GM12878 (cell line): Measurements from ENCODE around the gene FAM227A. TPM values are rescaled to one million over a fixed set of nuclear protein-coding genes. Genes with fewer than 3 reads are reported as not detected.

ENCODE experiments used
- ATAC-seq: fragments of 200-7000 bp; cut with Tn5 transposase; 3 replicates; pipeline ENCODE4 v1.9.1; 2020; ENCODE audit warnings: mild to moderate bottlenecking, moderate library complexity
- BruUV-seq: library from RNA; stranded (reverse); fragments of 400-500 nt; replicated peaks from 2 replicates; lab custom pipeline; 2021; lab: Mats Ljungman, UMichigan
- CTCF ChIA-PET: fragments of 300-600 bp; sonication (Branson Sonifier 250); formaldehyde crosslinking; extraction: SDS; loops from one replicate; lab custom pipeline; 2021; ENCODE audit warnings: inconsistent platforms; lab: Yijun Ruan, JAX
- POLR2A ChIA-PET: fragments of 350-600 bp; formaldehyde crosslinking; extraction: SDS; loops from one replicate; lab custom pipeline; 2021; ENCODE audit warnings: inconsistent platforms; lab: Charles Lee
- RAD21 ChIA-PET: fragments of 300-600 bp; sonication (Branson Sonifier 250); formaldehyde crosslinking; loops from one replicate; lab custom pipeline; 2023; ENCODE audit warnings: antibody characterized with exemption; ENCODE audit not compliant: unreplicated experiment; lab: Charles Lee
- SMC1A ChIA-PET: fragments of 300-600 bp; sonication (Branson Sonifier 250); formaldehyde crosslinking; loops from one replicate; lab custom pipeline; 2023; ENCODE audit not compliant: unreplicated experiment, uncharacterized antibody; lab: Charles Lee
- DNase-seq: peaks from one replicate; pipeline ENCODE4 v3.0.0-alpha.2; 2011; ENCODE audit warnings: low read depth, low spot score
- FAIRE-seq: peaks from 3 replicates; lab custom pipeline; 2011; peaks lifted over from hg19 to GRCh38; lab: Jason Lieb, UNC
- H2AFZ ChIP-seq: 2 replicates; pipeline ENCODE4 v1.6.0; 2011; ENCODE audit warnings: low read depth, low read length, control low read depth; ENCODE audit not compliant: control insufficient read depth
- H3K27ac ChIP-seq: 2 replicates; pipeline ENCODE4 v1.5.1; 2011; ENCODE audit warnings: control low read depth; ENCODE audit not compliant: control insufficient read depth, insufficient read depth
- H3K27me3 ChIP-seq, 2 experiments: replicated peaks in 1 of 2; 2 replicates each; pipeline versions ENCODE4 v1.6.0 to v1.6.1; 2011; ENCODE audit warnings: low read length in 1 of 2; ENCODE audit not compliant: control insufficient read depth in 2 of 2, insufficient read depth in 2 of 2
- H3K36me3 ChIP-seq, 2 experiments: 2 replicates each; pipeline ENCODE4 v1.5.1; 2011; ENCODE audit warnings: low read length in 1 of 2; ENCODE audit not compliant: control insufficient read depth in 2 of 2, insufficient read depth in 2 of 2
- H3K4me1 ChIP-seq: 2 replicates; pipeline ENCODE4 v1.6.1; 2011; ENCODE audit warnings: mild to moderate bottlenecking, low read length, moderate library complexity, mixed read lengths; ENCODE audit not compliant: control insufficient read depth, insufficient read depth
- H3K4me2 ChIP-seq: 2 replicates; pipeline ENCODE4 v1.6.0; 2011; ENCODE audit warnings: control low read depth; ENCODE audit not compliant: control insufficient read depth, insufficient read depth
- H3K4me3 ChIP-seq: fragments of 200-600 bp; sonication (generic); 2 replicates; pipeline ENCODE4 v1.5.1; 2016
- H3K79me2 ChIP-seq: 2 replicates; pipeline ENCODE4 v1.6.0; 2011; ENCODE audit warnings: low read length; ENCODE audit not compliant: control insufficient read depth, insufficient read depth
- H3K9ac ChIP-seq: 2 replicates; pipeline ENCODE4 v1.8.0; 2011; ENCODE audit warnings: low read length, control low read depth, mixed read lengths; ENCODE audit not compliant: control insufficient read depth, insufficient read depth
- H3K9me3 ChIP-seq: replicated peaks from 3 replicates; pipeline ENCODE4 v1.5.1; 2011; ENCODE audit warnings: mild to moderate bottlenecking, low read length; ENCODE audit not compliant: control insufficient read depth, insufficient read depth
- H4K20me1 ChIP-seq: 2 replicates; pipeline ENCODE4 v1.6.0; 2011; ENCODE audit not compliant: control insufficient read depth, insufficient read depth
- CHD4 ChIP-seq: fragments of 200-600 bp; sonication (generic); IDR thresholded peaks from 2 replicates; pipeline ENCODE4 v1.6.1; 2016; ENCODE audit warnings: mild to moderate bottlenecking
- IKZF1 ChIP-seq: fragments of 450-650 bp; conservative IDR thresholded peaks from 2 replicates; pipeline ENCODE4 v1.6.1; 2017; ENCODE audit warnings: antibody characterized with exemption, mild to moderate bottlenecking
- JUNB ChIP-seq: IDR thresholded peaks from 2 replicates; pipeline ENCODE4 v1.6.1; 2016; ENCODE audit warnings: antibody characterized with exemption, mild to moderate bottlenecking
- NFYB ChIP-seq: IDR thresholded peaks from 2 replicates; pipeline ENCODE4 v1.6.1; 2011; ENCODE audit warnings: low read depth, mild to moderate bottlenecking, low read length, improper control_type of control experiment, moderate library complexity; ENCODE audit not compliant: insufficient read depth
- TCF3 ChIP-seq: IDR thresholded peaks from 2 replicates; pipeline ENCODE4 v1.6.1; 2012; ENCODE audit warnings: low read depth, mild to moderate bottlenecking, low read length, borderline replicate concordance; ENCODE audit not compliant: insufficient read depth
- WGBS: methylation state at CpG from one replicate; pipeline ENCODE4 v1.1.6; 2016; ENCODE audit warnings: low lambda C conversion rate; ENCODE audit not compliant: insufficient replicate concordance, insufficient coverage; ENCODE audit errors: missing lambda C conversion rate; 5-methylcytosine and 5-hydroxymethylcytosine counted together
- in situ Hi-C: fragments of 300-500 bp; cut with MboI; formaldehyde crosslinking; loops from 9 replicates; pipeline ENCODE4 v1.14.3; 2018; ENCODE audit warnings: mixed read lengths
- intact Hi-C: fragments of 100-400 bp; cut with micrococcal nuclease; formaldehyde crosslinking; loops from one replicate; pipeline ENCODE4 v1.14.2; 2022; ENCODE audit not compliant: unreplicated experiment
- polyA plus RNA-seq, 11 experiments: library from polyadenylated mRNA; depleted of rRNA in 4 of 11; unstranded in 6 of 11; stranded (reverse) in 5 of 11; fragments of >200 nt; fragmentation: Nextera tagmentation in 4 of 11; fragmentation: Illumina TruSeq in 1 of 11; extraction: Ambion mirVana in 4 of 11; extraction: Trizol in 1 of 11; gene quantifications; 1 replicate in 1 of 11; 2 replicates in 10 of 11; pipeline versions ENCODE4 v1.2.1 to v1.2.3, GENCODE V29; 2011 to 2016; ENCODE audit warnings: inconsistent platforms in 2 of 11, missing spikeins in 2 of 11, low read depth in 1 of 11
- total RNA-seq, 4 experiments: library from RNA; depleted of rRNA in 3 of 4; stranded (reverse); fragments of >200 nt in 3 of 4; fragmentation: Illumina TruSeq in 1 of 4; extraction: Trizol in 1 of 4; gene quantifications; 2 replicates each; pipeline versions ENCODE4 v1.2.1 to v1.2.3, GENCODE V29; 2013 to 2021

Gene FAM227A
- total and polyA plus RNA-seq, 10 of the 15 experiments (the other 5 are each of a cell fraction or from before 2014, with no cell fraction given), result 0.02 to 0.59 (median 0.25) TPM

- intact Hi-C loops, result no loop called here
- ChIA-PET POLR2A (interaction anchor here (0.5 to 0.8 kb wide), 2 partner anchors 65 to 673 kb away, joined by 3 to 7 read pairs; no protein-coding TSS in a partner anchor), SMC1A (interaction anchor here (1.6 kb wide), 1 partner anchor 515 kb away, joined by 5 read pairs; no protein-coding TSS in a partner anchor), RAD21 (no interaction called here), CTCF (interaction anchor here (0.5 to 2.0 kb wide), 4 partner anchors 9 to 516 kb away, joined by 3 to 13 read pairs (median 6); no protein-coding TSS in a partner anchor)
- BruUV-seq, result no TSS peak
- in situ Hi-C loops, result no loop called here
- H3K27ac ChIP-seq, result no peak overlapping the region
- no peak overlapping the region for H2AFZ ChIP-seq
- H4K20me1 ChIP-seq, result no peaks in the 10 kb centered on the region
- H3K9me3 ChIP-seq, result no peaks in the 10 kb centered on the region
- TF ChIP-seq IKZF1 (no peak), TCF3 (no peak), JUNB (no peak), NFYB (no peak), CHD4 (no peak)
- DNase-seq (no peak), ATAC-seq (no peak), FAIRE-seq (no peak)
- no peak overlapping the region for H3K4me3 ChIP-seq
- no peaks in the 10 kb centered on the region for H3K36me3 ChIP-seq
- no peak overlapping the region for H3K4me2 ChIP-seq
- H3K4me1 ChIP-seq, result peaks cover 7% of the 10 kb centered on the region; the same call in 1 of the 2 replicates
- WGBS, result 93% methylated on average over 7 of the region's 7 CpGs
- no peaks in the 10 kb centered on the region for H3K27me3 ChIP-seq
- H3K79me2 ChIP-seq, result no peaks in the 10 kb centered on the region
- no peak overlapping the region for H3K9ac ChIP-seq
Measured at GRCh38 chr22:38567531-38568285, 88.5 kb downstream of the FAM227A start.
